GM06990 (cell line): Measurements from ENCODE around the gene CUL3.

Source experiments
- DNase-seq: peaks from one replicate; pipeline ENCODE4 v3.0.0-alpha.2; 2011; ENCODE audit not compliant: insufficient read length; ENCODE audit errors: extremely low read depth
- H3K27me3 ChIP-seq: replicated peaks from 2 replicates; pipeline ENCODE4 v1.6.0; 2011; ENCODE audit warnings: low read length; ENCODE audit not compliant: control insufficient read depth, insufficient read depth
- H3K36me3 ChIP-seq: 2 replicates; pipeline ENCODE4 v1.5.1; 2011; ENCODE audit warnings: low read length; ENCODE audit not compliant: control insufficient read depth, insufficient read depth
- H3K4me3 ChIP-seq: replicated peaks from 2 replicates; pipeline ENCODE4 v1.5.1; 2011; ENCODE audit warnings: low read depth, mild to moderate bottlenecking, control low read depth, low read length
- CTCF ChIP-seq: IDR thresholded peaks from 2 replicates; pipeline ENCODE4 v1.5.1; 2011; ENCODE audit warnings: low read length, control low read depth, mild to moderate bottlenecking, inconsistent platforms; ENCODE audit not compliant: insufficient read depth, poor library complexity, severe bottlenecking

CUL3 gene

GRCh38 chr2:224472137-224472536 is 113.0 kb downstream of the CUL3 start:
- TF ChIP-seq CTCF, result no peak
- no peak for DNase-seq
- H3K36me3 ChIP-seq, result peaks cover 2% of the 10 kb centered on the region

GRCh38 chr2:224469374-224469964 is 115.7 kb downstream of the CUL3 start:
- Histone ChIP-seq H3K36me3 (0 out of 2 replicates have a peak, but pooled peaks cover under 1% of the 10 kb centered on the region), H3K27me3 (no peaks in the 10 kb centered on the region), H3K4me3 (no peak overlapping the region)
- no peak for TF ChIP-seq CTCF
- DNase-seq, result no peak

More at GRCh38 chr2:224472137-224472536, 113.0 kb downstream of the CUL3 start:
- Histone ChIP-seq H3K4me3 (no peak overlapping the region), H3K27me3 (no peaks in the 10 kb centered on the region)

GRCh38 chr2:224466304-224466895 is 118.8 kb downstream of the CUL3 start:
- Histone ChIP-seq H3K36me3 (no peaks in the 10 kb centered on the region), H3K4me3 (no peak overlapping the region), H3K27me3 (no peaks in the 10 kb centered on the region)
- TF ChIP-seq CTCF, result no peak
- no peak for DNase-seq

- H3K4me3 ChIP-seq, result no peak overlapping the region
- H3K27me3 ChIP-seq, result no peaks in the 10 kb centered on the region
- DNase-seq, result no peak
- H3K36me3 ChIP-seq, result no peaks in the 10 kb centered on the region
- no peak for TF ChIP-seq CTCF
These were observed 123.8 kb downstream of the CUL3 start for GRCh38 chr2:224461391-224461790.

- Histone ChIP-seq H3K27me3 (no peaks in the 10 kb centered on the region), H3K4me3 (no peak overlapping the region), H3K36me3 (no peaks in the 10 kb centered on the region)
- no peak for DNase-seq
- TF ChIP-seq CTCF, result no peak
These were observed 127.6 kb downstream of the CUL3 start for GRCh38 chr2:224457408-224458096.
